ENCODE data around the gene EIF4G3. TPM values are rescaled to one million over a fixed set of nuclear protein-coding genes. Genes with fewer than 3 reads are reported as not detected.

EIF4G3 gene
- total and polyA plus RNA-seq, 12 donors = 13.3 to 50.2 (median 36.1) TPM

DNA sequence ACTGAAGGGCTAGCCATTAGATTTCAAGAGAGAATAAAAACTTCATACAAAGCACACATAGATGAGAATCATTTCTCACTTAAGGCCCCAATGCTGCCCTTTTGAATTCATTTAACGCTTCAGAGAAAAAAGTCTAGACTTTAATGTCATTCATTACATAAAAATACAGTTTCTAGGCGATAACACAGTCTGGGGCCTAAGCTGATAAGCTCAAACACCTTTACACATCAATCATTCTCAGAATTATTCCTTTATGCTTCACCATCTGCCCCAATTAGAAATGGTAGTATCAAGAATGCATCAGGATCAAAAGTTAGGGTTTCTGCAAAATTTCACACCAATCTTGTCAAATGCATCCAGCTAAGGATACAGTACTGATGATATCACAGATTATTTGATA lies 289.5 kb downstream of the EIF4G3 start:
- 93 to 98% methylated on average over 2 of the region's 2 CpGs for WGBS, 2 donors
- Histone ChIP-seq H3K4me1 (no peaks in the 10 kb centered on the region), H3K27ac (no peak overlapping the region), H3K27me3 (no peaks in the 10 kb centered on the region), H3K9me3 (no peaks in the 10 kb centered on the region), H3K36me3 (peaks cover 0 to 77% (median 6%) of the 10 kb centered on the region in 9 donors), H3K4me3 (no peak overlapping the region)
- TF ChIP-seq CTCF (IDR thresholded peaks at IDR 0.05) = no peak
- DNase-seq (no peak), ATAC-seq (no peak)
- intact Hi-C loops (cut with DNase I) = no loop called here

DNA sequence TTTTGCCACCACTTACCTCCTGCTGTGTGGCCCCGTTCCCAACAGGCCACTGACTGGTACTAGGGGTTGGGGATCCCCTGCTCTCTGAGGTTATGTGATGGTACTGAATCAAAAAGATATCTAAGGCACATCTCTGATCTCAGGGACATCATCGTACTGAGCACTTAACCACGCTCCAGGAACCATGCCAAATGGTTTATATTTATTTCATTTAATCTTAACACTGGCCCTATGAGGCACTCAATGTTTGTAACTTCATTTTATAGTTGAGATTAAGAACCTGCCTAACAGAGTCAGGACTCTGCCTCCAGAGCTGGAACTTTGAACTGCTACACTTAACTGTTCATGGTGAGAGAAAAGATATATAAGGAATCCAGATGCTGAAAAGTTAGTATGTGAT lies 291.6 kb downstream of the EIF4G3 start:
- Histone ChIP-seq H3K4me1 (no peaks in the 10 kb centered on the region), H3K36me3 (peaks cover 0 to 75% (median 0%) of the 10 kb centered on the region in 9 donors), H3K4me3 (no peak overlapping the region), H3K9me3 (no peaks in the 10 kb centered on the region), H3K27ac (no peak overlapping the region), H3K27me3 (no peaks in the 10 kb centered on the region)
- TF ChIP-seq CTCF (IDR thresholded peaks at IDR 0.05) = no peak
- ATAC-seq (no peak), DNase-seq (no peak)
- intact Hi-C loops (cut with DNase I) = no loop called here
- WGBS, 2 donors = 66 to 78% methylated on average over 3 of the region's 3 CpGs

DNA sequence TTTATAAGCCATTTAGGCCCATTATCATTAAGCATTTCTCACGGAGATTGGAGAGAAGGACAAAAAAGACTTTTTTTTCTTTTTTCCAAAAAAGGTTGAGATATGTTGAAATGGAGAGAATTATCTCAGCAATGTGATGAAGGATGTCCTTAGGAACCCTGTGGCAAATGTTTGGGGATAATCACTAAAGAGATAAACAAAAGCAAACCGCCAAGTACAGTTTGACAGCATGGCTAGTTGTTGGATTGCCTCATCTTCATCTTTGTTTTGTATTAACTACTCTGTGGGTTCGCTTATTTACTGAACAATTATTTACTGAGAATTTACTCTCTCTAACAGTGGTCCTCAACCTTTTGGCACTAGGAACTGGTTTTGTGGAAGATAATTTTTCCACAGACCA lies 292.2 kb downstream of the EIF4G3 start:
- no peaks in the 10 kb centered on the region for H3K9me3 ChIP-seq
- WGBS, 2 donors = 91 to 93% methylated on average over 3 of the region's 3 CpGs
- no peak for TF ChIP-seq CTCF (IDR thresholded peaks at IDR 0.05)
- H3K36me3 ChIP-seq = peaks cover 0 to 75% (median 2%) of the 10 kb centered on the region in 9 donors
- intact Hi-C loops (cut with DNase I) = no loop called here
- H3K4me3 ChIP-seq = no peak overlapping the region
- no peak for ATAC-seq
- no peak overlapping the region for H3K27ac ChIP-seq
- no peaks in the 10 kb centered on the region for H3K27me3 ChIP-seq
- H3K4me1 ChIP-seq = no peaks in the 10 kb centered on the region
- DNase-seq = no peak

GRCh38 chr1:20883766-20884165 lies 292.9 kb downstream of the EIF4G3 start:
- no peak for DNase-seq
- Histone ChIP-seq H3K4me1 (no peaks in the 10 kb centered on the region), H3K36me3 (peaks cover 0 to 75% (median 8%) of the 10 kb centered on the region in 9 donors), H3K4me3 (no peak overlapping the region), H3K27ac (no peak overlapping the region), H3K27me3 (no peaks in the 10 kb centered on the region), H3K9me3 (no peaks in the 10 kb centered on the region)
- intact Hi-C loops (cut with DNase I) = no loop called here
- TF ChIP-seq CTCF (IDR thresholded peaks at IDR 0.05) = no peak
- no peak for ATAC-seq
- 88 to 91% methylated on average over 3 of the region's 3 CpGs for WGBS, 2 donors
